Left forelimb (tissue), 1 donor: ENCODE measurements around the gene PPL.
"Not testable (repeated sequence)": the region's sequence is repeated elsewhere in the genome, so short reads cannot be mapped to it uniquely, and the experiment has no call there.

Source experiments
- DNase-seq: peaks from one replicate; pipeline ENCODE4 v3.0.0-alpha.2; 2018; ENCODE audit warnings: low spot score

Gene PPL

GRCh38 chr16:4936991-4937781, at the start of gene PPL:
Gene PPL, minus strand, starts transcription at chr16:4937148. Its CDS starts 103 bp downstream, at chr16:4937045.
- no peak for DNase-seq

DNA sequence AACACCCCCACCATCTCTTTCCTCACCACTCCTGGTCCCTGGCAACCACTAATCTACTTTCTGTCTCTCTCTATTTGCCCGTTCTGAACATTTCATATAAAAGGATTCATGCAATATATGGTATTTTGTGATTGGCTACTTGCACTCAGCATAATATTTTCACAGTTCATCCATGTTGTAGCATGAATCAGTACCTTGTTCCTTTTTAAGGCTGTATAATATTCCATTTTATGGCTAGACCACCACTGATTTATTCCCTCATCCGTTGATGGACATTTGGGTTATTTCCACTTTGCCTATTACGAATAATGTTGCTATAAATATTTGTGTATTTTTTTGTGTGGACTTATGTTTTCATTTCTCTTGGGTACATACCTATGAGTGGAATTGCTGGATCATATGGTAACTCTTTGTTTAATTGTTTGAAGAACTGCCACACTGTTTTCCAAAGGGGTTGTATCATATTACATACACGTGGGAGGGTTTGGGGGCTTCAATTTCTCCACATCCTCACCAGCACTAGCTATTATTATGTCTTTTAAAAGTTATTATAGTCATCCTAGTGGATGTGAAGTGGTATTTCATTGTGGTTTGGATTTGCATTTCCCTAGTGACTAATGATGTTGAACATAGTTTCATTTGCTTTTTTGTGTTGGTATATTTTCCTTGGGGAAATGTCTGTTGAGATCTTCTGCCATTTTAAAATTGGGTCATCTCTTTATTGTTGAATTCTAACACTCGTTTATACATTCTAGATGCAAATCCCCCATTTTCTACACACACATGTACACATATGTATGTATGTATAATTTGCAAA, 47.4 kb upstream of the PPL start:
- DNase-seq = no peak

- DNase-seq = no peak
These were observed 45.3 kb upstream of the PPL start for GRCh38 chr16:4982056-4982867.

DNA sequence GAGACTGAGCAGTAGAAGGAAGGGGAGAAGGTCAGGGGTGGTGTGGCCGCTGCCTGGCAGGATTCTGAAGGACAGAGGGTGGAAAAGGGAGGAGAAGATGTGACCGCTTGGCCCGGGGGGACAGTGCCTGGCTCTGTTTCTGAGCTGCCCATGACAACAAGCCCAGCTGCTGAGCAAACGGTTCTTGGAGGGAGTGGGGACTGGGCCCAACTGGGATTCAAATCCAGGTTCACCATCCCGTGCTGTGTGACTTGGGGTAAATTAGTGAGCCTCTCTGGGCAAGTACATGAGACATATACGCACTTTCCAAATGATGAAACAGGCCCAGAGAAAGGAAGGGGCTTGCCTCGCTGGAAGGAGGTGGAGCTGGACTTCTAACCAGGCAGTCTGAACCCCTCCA, 44.5 kb upstream of the PPL start:
- DNase-seq = no peak

- no peak for DNase-seq
These were observed 43.7 kb upstream of the PPL start for GRCh38 chr16:4980691-4981090.

- DNase-seq = no peak
These were observed 43.0 kb upstream of the PPL start for GRCh38 chr16:4979736-4980660.

DNA sequence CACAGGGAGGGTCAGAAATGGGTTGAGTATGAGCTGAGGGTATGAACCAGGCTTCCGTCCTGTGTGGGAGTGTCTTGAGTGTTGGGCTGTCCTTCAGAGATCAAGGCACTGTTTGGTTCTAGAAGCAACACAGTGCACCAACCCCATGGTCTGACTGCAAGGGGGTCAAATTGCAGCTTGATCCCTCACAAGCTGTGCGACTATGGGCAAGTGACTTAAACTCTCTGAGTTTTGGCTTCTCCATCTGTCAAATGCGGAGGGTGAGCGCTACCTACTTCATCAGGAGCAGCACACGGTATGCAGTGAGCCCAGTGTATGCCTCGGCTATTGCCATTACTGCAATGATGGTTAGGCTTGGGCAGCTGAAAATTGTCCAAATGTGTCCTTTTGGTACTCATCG, 42.2 kb upstream of the PPL start:
- no peak for DNase-seq

- DNase-seq = no peak
These were observed 39.7 kb upstream of the PPL start for GRCh38 chr16:4976611-4977145.

GRCh38 chr16:4976079-4976478, 39.1 kb upstream of the PPL start:
- no peak for DNase-seq

DNA sequence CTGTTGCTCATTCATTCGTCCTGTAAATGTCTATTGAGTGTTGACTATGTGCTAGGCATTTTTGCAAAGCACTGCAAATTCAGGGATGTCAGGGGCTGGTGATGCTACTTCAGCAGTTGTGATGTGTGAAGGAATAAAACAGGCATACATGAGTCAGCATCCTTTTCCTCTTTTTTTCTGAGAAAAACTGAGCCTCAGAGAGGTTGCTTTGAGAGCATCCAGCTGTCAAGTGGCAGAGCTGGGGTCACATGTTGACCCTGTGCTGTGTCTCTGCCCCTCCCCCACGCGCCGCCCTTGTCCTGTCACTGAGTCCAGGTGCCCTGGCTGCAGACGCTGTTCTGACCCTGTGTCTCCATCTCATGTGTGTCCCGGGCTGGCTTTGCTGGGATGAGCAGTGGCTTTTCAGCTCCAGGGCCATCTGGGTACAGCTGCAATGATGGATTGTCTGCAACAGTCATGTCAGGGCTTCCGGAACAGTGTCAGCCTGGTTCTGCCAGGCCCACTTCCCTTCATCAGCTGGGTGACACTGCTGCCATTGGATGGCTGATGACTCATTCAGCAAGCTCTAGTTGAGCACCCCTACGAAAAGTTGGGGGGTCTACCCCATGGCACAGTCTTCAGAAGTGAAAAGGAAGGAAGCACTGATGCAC, 36.1 kb upstream of the PPL start:
- DNase-seq = no peak

DNA sequence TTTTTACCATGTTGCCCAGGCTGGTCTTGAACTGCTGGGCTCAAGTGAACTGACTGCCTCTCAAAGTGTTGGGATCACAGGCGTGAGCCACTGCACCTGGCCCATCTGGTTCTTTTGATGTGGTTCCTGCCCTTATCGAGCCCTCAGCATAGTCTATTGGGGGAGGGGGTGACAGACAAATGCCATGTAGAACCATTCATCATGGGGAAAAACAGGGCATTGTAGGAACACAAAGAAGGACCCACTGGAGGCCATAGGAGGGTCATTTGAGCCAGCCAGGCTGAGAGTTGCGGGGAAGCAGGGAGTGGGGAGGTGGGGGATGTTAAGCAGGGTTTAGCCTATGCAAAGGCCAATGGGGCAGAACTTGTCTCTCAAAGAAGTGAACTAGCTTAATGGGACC, 33.1 kb upstream of the PPL start:
- no peak for DNase-seq

- DNase-seq = no peak
These were observed 32.0 kb upstream of the PPL start for GRCh38 chr16:4968879-4969483.

DNA sequence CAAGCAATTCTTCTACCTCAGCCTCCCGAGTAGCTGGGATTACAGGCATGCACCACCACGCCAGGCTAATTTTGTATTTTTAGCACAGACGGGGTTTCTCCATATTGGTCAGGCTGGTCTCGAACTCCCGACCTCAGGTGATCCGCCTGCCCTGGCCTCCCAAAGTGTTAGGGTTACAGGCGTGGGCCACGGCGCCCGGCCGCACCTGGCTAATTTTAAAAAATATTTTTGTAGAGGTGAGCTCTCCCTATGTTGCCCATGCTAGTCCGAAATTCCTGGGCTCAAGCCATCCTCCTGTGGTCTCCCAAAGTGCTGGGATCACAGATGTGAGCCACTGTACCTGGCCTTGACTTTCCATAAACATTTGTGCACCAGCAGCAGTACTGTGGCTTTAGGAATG, 31.3 kb upstream of the PPL start:
- DNase-seq = not testable (repeated sequence)

DNA sequence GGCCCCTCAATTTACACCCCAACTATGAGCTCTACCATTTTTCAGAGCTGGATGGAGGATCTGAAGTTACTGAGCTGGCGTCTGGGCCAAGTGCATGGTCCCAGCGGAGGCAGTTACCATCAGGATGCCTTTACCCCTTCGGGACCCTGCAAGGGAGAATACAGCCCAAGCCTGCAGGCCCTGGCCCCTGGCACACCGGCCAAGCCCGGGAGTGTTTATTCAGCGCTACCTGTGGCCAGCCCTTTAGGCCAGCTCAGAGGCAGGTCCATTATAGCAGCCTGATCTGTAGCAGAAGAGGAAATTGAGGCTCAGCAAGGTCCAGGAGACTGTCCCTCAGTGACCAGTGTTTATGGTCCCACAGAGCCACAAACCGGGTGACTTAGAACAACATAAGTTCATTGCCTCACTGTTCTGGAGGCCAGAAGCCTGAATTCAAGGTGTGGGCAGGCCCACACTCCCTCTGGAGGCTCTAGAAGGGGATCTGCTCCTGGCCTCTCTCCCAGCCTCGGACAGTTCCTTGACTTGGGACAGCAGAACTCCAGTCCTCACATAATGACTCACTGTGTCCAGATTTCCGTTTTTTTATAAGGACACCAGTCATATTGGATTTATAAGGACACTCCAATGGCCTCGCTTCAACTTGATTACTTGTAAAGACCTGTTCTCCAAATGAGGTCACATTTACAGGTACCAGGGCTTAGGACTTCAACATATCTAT, 29.9 kb upstream of the PPL start:
- DNase-seq = no peak

DNA sequence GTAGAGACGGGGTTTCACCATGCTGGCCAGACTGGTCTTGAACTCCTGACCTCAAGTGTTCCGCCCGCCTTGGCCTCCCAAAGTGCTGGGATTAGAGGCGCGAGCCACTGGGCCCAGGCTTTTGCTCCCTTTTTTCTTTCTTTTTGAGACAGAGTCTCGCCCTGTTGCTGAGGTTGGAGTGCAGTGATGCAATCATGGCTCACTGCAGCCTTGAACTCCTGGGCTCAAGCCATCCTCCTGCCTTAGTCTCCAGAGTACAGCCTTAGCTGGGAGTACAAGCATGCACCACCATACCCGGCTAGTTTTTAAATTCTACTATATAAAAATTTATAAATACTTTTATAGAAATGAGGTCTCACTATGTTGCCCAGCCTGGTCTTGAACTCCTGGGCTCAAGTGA, 26.6 kb upstream of the PPL start:
- not testable (repeated sequence) for DNase-seq

DNA sequence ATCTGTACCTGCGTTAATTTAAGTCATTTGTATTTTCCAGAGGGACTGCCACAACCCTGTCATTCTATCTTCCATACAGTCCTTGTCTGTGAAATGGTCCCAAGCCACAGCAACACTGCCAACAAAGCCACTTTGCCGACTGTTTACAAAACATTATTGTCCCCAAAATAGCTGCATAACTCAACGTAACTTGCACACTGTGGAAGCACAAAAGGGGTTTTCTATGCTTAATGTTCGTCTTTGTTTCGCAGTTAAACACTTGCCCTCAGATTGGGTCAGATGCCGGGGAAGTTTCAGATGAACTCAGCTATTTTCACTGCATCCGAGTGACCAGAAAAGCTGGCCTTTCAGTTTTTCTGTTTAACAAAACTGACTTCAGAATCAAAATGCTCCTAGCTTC, 25.8 kb upstream of the PPL start:
- DNase-seq = no peak

- no peak for DNase-seq
These were observed 23.6 kb upstream of the PPL start for GRCh38 chr16:4960579-4960978.

GRCh38 chr16:4958510-4959438, 21.8 kb upstream of the PPL start:
- no peak for DNase-seq
